GM19452 (cell line): ENCODE results near the gene NPTN.
"Not testable (repeated sequence)": the region's sequence is repeated elsewhere in the genome, so short reads cannot be mapped to it uniquely, and the experiment has no call there.

Experiments used
- ATAC-seq: cut with Tn5 transposase; IDR thresholded peaks from one replicate; pipeline ENCODE4 v1.9.1; 2021; ENCODE audit not compliant: unreplicated experiment

The NPTN gene

GRCh38 chr15:73573037-73573436 lies 60.2 kb downstream of the NPTN start:
- no peak for ATAC-seq

- no peak for ATAC-seq
Measured at GRCh38 chr15:73572296-73572695, 60.9 kb downstream of the NPTN start.

GRCh38 chr15:73571346-73571745 lies 61.8 kb downstream of the NPTN start:
- no peak for ATAC-seq

GRCh38 chr15:73570355-73571032 lies 62.7 kb downstream of the NPTN start:
- ATAC-seq: no peak

GRCh38 chr15:73569361-73569760 lies 63.8 kb downstream of the NPTN start:
- ATAC-seq: no peak

GRCh38 chr15:73568564-73569280 lies 64.5 kb downstream of the NPTN start:
- ATAC-seq: no peak

GRCh38 chr15:73567020-73567419 lies 66.2 kb downstream of the NPTN start:
- ATAC-seq: no peak

GRCh38 chr15:73564255-73564654 lies 68.9 kb downstream of the NPTN start:
- ATAC-seq: no peak

GRCh38 chr15:73560501-73561117 lies 72.6 kb downstream of the NPTN start:
- ATAC-seq: no peak

- ATAC-seq: no peak
Measured at GRCh38 chr15:73558529-73558928, 74.7 kb downstream of the NPTN start.

GRCh38 chr15:73555080-73555479 lies 78.1 kb downstream of the NPTN start:
- no peak for ATAC-seq

GRCh38 chr15:73550190-73550589 lies 83.0 kb downstream of the NPTN start:
- no peak for ATAC-seq

GRCh38 chr15:73548925-73549324 lies 84.3 kb downstream of the NPTN start:
- not testable (repeated sequence) for ATAC-seq

GRCh38 chr15:73541479-73541878 lies 91.7 kb downstream of the NPTN start:
- no peak for ATAC-seq

- ATAC-seq: no peak
Measured at GRCh38 chr15:73540161-73540560, 93.0 kb downstream of the NPTN start.

- no peak for ATAC-seq
Measured at GRCh38 chr15:73539212-73540128, 93.7 kb downstream of the NPTN start.

- ATAC-seq: no peak
Measured at GRCh38 chr15:73538563-73539211, 94.5 kb downstream of the NPTN start.

GRCh38 chr15:73538123-73538522 lies 95.1 kb downstream of the NPTN start:
- ATAC-seq: no peak

GRCh38 chr15:73530649-73531048 lies 102.5 kb downstream of the NPTN start:
- no peak for ATAC-seq

- no peak for ATAC-seq
Measured at GRCh38 chr15:73527598-73527997, 105.6 kb downstream of the NPTN start.

GRCh38 chr15:73524919-73525318 lies 108.3 kb downstream of the NPTN start:
- no peak for ATAC-seq
